ENCODE results near the gene CPD.
A peak's percentile ranks its signal among the peaks of the same experiment; 100 is the strongest.

Gene CPD

DNA sequence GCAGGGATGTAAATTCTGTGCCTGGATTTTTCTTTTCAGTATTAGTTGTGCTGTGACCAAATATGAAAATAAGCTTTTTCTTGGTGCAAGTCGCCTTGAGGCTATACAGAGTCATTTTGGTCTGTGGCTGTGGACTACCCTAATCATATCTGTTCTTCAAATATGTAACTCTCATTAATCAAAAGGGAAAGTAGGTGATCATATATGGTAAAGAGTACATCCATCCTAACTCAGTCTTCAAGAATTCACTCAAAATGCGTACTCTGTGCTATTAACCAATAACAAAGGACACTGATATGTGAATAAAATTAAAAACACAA is 2.6 kb downstream of the CPD start:
- Histone ChIP-seq H3K4me3 (peak overlapping the region; percentile 83), H3K4me1 (peaks cover 40% of the 10 kb centered on the region), H3K27me3 (ENCODE audit: low read depth) (no peaks in the 10 kb centered on the region), H3K9me3 (no peaks in the 10 kb centered on the region), H3K36me3 (replicated peaks) (peaks cover 8% of the 10 kb centered on the region)
- in situ Hi-C loops (cut with MboI; ENCODE audit: low sequenced_read_pairs): no loop called here
- no peak for DNase-seq (ENCODE audit: low spot score in 2 of 2)

DNA sequence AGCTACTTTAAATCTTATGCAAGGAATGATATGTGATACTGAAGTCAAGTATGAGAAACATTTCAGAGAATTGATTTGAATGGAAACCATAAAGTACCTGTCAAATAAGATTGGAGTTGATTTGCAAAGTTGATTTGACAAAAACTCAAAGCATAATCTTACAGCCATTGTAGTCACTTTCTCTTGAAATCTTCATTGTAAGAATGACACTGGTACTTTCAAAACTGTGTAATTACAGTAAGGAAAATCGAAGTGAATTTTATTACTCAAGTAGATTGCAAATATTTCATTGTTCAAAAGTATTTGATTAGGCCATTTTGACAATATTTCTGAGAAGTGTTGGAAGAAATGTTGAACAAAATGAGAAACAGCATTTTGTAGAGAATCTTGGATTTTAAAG is 3.6 kb downstream of the CPD start:
- in situ Hi-C loops (cut with MboI; ENCODE audit: low sequenced_read_pairs): no loop called here
- no peak overlapping the region for H3K4me3 ChIP-seq
- H3K4me1 ChIP-seq: peaks cover 36% of the 10 kb centered on the region
- peaks cover 14% of the 10 kb centered on the region for H3K36me3 ChIP-seq (replicated peaks)
- no peak for DNase-seq (ENCODE audit: low spot score in 2 of 2)
- H3K27me3 ChIP-seq (ENCODE audit: low read depth): no peaks in the 10 kb centered on the region
- no peaks in the 10 kb centered on the region for H3K9me3 ChIP-seq

DNA sequence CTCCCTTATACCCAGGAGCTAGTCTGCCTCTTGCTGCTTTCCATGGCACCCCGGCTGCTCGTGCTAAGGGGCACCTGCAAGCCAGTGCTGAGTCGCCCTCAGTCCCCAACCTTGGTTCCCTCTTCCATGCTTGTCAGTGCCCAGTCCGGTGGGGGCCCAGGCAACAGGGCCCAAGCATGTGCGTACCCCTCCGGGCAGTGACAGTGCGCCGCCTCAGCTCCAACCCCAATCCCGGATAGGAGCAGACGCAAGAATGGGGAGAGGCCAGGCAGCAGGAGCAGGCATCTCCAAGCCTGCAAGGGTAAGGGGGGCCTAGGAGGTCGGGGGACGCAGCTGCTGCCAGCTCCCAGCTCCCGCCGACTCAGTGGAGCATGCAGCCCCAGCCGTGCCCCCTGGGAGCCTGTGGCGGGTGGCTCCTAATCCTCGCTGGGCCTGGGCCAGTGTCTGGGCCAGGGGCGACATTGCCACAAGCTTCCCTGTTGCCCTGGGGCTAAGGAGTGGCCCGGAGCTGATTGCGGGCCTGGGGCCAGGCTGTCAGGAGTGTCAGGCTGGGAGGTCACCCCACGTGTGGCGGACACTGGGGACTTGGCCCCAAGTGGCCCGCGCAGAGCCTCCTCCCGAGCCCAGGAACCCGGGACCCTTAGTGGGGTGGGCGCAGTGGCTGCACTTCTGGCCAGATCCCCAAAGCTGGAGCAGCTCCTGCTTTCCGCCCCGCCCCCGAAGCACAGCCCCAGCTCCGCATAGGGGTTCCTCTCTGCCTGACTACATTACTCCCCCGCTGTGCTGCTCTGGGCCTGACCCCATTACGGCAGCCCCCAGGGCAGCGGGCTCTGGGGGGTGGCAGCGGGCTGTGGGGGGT is 9.8 kb downstream of the CPD start:
- Histone ChIP-seq H3K4me3 (no peak overlapping the region), H3K4me1 (peaks cover 14% of the 10 kb centered on the region), H3K27me3 (ENCODE audit: low read depth) (no peaks in the 10 kb centered on the region), H3K9me3 (no peaks in the 10 kb centered on the region), H3K36me3 (replicated peaks) (peaks cover 14% of the 10 kb centered on the region)
- no peak for DNase-seq (ENCODE audit: low spot score in 2 of 2)
- in situ Hi-C loops (cut with MboI; ENCODE audit: low sequenced_read_pairs): no loop called here

DNA sequence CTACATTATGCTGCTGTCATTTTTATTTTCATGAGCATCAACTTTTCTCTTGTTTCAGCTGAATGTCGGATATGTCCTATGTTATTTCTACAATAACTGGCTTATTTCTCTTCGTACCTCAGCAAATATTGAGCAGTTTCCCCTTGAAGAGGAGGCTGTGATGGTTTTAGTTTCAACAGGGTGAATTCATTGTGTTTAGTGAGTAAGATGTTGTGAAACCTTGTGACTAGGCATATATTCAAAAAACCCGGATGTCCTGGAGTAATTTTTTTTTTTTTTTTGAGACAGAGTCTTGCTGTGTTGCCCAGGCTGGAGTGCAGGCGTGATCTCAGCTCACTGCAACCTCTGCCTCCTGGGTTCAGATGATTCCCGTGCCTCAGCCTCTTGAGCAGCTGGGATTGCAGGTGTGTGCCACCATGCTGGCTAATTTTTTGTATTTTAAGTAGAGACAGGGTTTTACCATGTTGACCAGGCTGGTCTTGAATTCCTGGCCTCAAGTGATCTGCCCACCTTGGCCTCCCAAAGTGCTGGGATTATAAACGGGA is 11.1 kb downstream of the CPD start:
- DNase-seq (ENCODE audit: low spot score in 2 of 2): no peak
- Histone ChIP-seq H3K9me3 (no peaks in the 10 kb centered on the region), H3K4me3 (no peak overlapping the region), H3K36me3 (replicated peaks) (peaks cover 13% of the 10 kb centered on the region), H3K27me3 (ENCODE audit: low read depth) (no peaks in the 10 kb centered on the region), H3K4me1 (peaks cover 11% of the 10 kb centered on the region)
- in situ Hi-C loops (cut with MboI; ENCODE audit: low sequenced_read_pairs): no loop called here

DNA sequence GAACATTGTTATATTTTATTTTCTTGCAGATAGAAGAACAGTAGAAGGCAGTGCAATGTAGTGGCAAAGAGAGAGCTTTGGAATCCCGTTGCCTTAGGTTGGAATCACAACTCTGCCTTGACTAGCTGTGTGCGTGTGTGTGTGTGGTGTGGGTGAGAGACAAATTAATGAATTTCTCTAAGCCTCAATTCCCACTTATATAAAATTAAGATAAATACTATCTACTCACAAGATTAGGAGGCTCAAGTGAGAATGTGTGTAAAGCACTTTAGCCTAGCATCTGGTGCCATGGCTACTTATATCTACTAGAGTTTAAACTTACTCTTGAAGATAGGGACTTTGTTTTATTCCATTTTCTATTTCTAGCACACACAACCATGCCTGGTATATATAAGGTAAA is 12.8 kb downstream of the CPD start:
- no peaks in the 10 kb centered on the region for H3K9me3 ChIP-seq
- in situ Hi-C loops (cut with MboI; ENCODE audit: low sequenced_read_pairs): no loop called here
- H3K36me3 ChIP-seq (replicated peaks): peaks cover 4% of the 10 kb centered on the region
- no peak overlapping the region for H3K4me3 ChIP-seq
- no peaks in the 10 kb centered on the region for H3K27me3 ChIP-seq (ENCODE audit: low read depth)
- no peak for DNase-seq (ENCODE audit: low spot score in 2 of 2)
- H3K4me1 ChIP-seq: peaks cover 11% of the 10 kb centered on the region

DNA sequence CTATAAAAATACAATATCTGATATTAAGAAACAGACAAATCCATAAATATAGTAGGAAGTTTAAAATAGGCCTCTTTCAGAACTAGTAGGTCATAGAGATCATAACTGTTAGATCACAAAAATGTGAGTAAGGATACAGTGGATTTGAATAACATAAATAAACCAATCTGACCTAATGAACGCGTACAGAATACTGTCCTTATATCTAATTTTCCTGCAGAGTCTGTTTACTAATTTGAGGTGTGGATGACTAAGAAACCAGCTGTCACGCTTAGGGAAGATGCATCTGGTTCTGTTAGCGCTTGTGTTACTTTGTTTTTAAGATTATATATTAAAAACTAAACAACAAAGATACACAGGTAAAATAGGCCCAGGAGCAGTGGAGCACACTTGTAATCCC is 14.8 kb downstream of the CPD start:
- Histone ChIP-seq H3K4me1 (peaks cover 11% of the 10 kb centered on the region), H3K36me3 (replicated peaks) (no peaks in the 10 kb centered on the region)
- in situ Hi-C loops (cut with MboI; ENCODE audit: low sequenced_read_pairs): no loop called here

DNA sequence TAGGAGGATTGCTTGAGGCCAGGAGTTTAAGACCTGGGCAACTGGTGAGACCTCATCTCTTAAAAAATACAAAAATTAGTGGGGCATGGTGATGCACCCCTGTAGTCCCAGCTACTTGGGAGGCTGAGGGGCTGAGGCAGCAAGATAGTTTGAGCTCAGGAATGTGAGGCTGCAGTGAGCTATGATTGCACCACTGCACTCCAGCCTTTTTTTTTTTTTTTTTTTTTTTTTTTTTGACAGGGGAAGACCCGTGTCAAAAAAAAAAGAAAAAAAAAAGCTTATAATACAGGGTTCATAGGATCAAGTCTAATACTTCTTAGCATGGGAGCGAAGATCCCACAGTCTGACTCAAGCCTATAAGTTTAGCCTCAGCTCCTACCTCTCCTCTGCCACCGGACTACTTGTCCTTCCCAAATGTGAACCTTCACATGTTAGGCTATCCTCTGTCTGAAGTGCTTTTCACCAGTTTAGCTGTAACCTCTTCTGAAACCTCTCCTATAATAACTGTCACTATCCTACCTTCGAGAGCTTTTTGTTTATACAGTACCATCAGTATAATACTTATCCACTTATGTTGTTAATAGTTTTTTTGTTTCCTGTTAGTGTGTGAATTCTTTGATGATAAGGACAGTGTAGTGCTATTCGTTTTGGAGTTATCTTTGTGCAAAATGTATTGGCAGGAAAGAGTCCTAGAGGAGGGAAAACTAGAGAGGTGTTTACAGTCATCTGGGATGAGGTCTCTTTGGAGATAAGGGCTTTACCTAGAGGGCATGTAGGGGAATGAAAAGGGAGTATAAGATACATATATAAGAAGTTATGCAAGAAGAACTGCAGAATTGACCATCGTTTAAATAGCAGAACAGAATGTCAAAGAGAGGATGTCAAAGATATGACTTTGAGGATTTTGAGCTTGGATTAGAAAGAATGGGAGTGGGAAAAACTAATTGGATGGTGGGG is 15.5 kb downstream of the CPD start:
- H3K27me3 ChIP-seq (ENCODE audit: low read depth): no peaks in the 10 kb centered on the region
- in situ Hi-C loops (cut with MboI; ENCODE audit: low sequenced_read_pairs): no loop called here
- peaks cover 11% of the 10 kb centered on the region for H3K4me1 ChIP-seq
- no peaks in the 10 kb centered on the region for H3K36me3 ChIP-seq (replicated peaks)
- no peaks in the 10 kb centered on the region for H3K9me3 ChIP-seq
- DNase-seq (ENCODE audit: low spot score in 2 of 2): no peak
- no peak overlapping the region for H3K4me3 ChIP-seq

More for the DNA sequence above, 14.8 kb downstream of the CPD start:
- no peak overlapping the region for H3K4me3 ChIP-seq
- no peaks in the 10 kb centered on the region for H3K27me3 ChIP-seq (ENCODE audit: low read depth)
- no peaks in the 10 kb centered on the region for H3K9me3 ChIP-seq
- no peak for DNase-seq (ENCODE audit: low spot score in 2 of 2)

DNA sequence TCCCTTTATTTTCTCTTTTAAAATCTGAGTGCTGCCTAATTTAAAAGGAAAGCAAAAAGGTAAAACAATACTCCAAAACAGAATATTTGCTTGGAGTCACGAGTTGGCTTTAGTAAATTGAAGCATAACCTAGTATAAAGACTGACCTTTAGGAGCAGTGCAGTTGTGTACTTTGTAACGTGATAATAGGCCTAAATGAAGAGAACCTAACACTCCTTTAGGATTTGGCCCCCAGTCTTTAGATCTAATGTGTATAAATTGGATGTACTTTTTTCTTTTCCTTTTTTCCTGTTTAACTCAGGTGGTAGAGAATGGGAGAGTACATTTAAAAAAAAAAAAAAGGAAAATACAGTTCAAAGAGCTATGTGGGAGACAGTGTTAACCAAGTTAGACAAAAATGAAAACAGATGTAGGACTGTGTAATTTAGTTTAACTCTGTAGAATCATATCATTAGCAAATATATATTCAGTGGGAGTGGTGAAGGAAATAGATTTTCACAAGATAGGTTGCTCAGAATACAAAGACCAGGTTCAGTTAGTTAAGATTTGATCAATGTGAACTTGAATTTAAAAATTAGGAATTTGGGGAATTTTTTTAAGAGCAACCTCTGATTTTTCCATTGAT is 16.8 kb downstream of the CPD start:
- H3K4me3 ChIP-seq: no peak overlapping the region
- DNase-seq (ENCODE audit: low spot score in 2 of 2): no peak
- H3K36me3 ChIP-seq (replicated peaks): no peaks in the 10 kb centered on the region
- H3K27me3 ChIP-seq (ENCODE audit: low read depth): no peaks in the 10 kb centered on the region
- in situ Hi-C loops (cut with MboI; ENCODE audit: low sequenced_read_pairs): no loop called here
- H3K9me3 ChIP-seq: no peaks in the 10 kb centered on the region
- H3K4me1 ChIP-seq: peaks cover 11% of the 10 kb centered on the region

DNA sequence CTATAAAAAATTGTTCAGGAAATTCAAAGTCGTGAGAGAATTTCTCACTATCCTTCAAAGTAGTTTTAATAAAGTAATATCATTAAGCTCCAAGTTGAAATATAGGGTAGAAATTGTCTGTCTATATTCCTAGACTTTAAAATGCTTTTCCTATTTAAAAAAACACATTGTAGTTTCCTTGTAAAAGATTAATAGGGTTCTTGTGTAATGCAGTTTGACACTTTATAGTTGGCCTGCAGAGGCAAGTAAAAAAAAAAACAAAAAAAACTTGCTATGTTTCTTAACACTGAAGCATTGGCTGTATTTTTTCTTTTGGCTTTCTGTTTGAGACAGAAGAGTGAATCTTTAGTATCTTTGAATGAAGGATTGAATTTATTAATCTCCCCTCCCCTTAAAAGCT is 17.4 kb downstream of the CPD start:
- peaks cover 11% of the 10 kb centered on the region for H3K4me1 ChIP-seq
- in situ Hi-C loops (cut with MboI; ENCODE audit: low sequenced_read_pairs): no loop called here

DNA sequence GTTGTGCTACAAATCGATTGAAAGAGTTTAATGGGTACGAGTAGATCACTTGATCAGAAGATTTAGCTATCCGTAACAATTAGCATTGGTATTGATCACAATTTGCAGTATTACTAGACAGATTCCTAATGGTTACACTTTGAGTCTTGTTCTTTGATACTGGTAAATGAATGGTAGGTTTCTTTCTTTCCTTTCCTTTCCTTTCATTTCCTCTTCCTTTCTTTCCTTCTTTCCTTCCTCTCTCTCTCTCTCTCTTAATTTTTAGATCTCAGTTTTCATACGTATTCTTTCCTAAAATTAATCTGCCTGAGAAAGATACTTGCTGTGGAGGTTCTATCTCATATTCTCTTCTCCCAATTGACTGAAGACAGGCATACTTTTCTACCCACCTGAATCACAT is 17.9 kb downstream of the CPD start:
- no peak for DNase-seq (ENCODE audit: low spot score in 2 of 2)
- no peaks in the 10 kb centered on the region for H3K9me3 ChIP-seq
- no peak overlapping the region for H3K4me3 ChIP-seq
- H3K4me1 ChIP-seq: peaks cover 11% of the 10 kb centered on the region
- in situ Hi-C loops (cut with MboI; ENCODE audit: low sequenced_read_pairs): no loop called here
- H3K27me3 ChIP-seq (ENCODE audit: low read depth): no peaks in the 10 kb centered on the region
- no peaks in the 10 kb centered on the region for H3K36me3 ChIP-seq (replicated peaks)

More for the DNA sequence above, 17.4 kb downstream of the CPD start:
- no peaks in the 10 kb centered on the region for H3K9me3 ChIP-seq
- H3K4me3 ChIP-seq: no peak overlapping the region
- DNase-seq (ENCODE audit: low spot score in 2 of 2): no peak
- no peaks in the 10 kb centered on the region for H3K27me3 ChIP-seq (ENCODE audit: low read depth)
- H3K36me3 ChIP-seq (replicated peaks): no peaks in the 10 kb centered on the region

DNA sequence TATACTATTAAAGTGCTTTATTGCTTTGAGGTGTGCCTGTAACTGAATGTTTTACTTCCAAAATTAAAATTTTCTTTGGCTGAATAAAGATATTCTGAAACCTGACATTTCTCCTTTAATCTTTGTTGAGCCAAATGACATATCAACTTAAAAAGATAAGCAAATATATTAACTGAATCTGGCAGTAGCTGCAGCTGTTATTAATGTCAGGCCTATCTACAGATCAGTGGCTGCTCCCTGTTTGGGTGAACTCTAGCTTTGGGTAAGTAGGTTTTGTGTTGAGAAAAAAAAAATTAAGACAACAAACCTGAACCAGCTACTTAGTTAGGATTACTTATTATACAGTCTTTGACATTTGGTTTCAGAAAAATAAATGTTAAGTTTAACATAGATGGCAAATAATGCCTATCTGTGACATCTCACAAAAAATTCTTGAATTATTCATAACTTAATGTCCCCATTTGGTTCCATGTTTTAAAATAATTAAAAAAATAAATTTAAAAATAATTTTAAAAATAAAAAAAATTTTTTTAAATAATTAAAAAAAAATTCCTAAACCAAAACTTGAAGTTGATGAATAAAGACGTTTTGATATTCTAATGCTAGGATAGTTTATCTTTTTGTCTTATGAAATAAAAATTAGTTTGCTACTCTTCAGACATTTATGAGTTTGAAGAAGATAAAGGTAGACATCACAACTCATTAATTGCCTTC is 19.8 kb downstream of the CPD start:
- Histone ChIP-seq H3K9me3 (no peaks in the 10 kb centered on the region; the same call in 1 of the 2 replicates), H3K4me3 (no peak overlapping the region), H3K4me1 (no peaks in the 10 kb centered on the region), H3K27me3 (ENCODE audit: low read depth) (no peaks in the 10 kb centered on the region), H3K36me3 (replicated peaks) (no peaks in the 10 kb centered on the region)
- in situ Hi-C loops (cut with MboI; ENCODE audit: low sequenced_read_pairs): no loop called here
- no peak for DNase-seq (ENCODE audit: low spot score in 2 of 2)

DNA sequence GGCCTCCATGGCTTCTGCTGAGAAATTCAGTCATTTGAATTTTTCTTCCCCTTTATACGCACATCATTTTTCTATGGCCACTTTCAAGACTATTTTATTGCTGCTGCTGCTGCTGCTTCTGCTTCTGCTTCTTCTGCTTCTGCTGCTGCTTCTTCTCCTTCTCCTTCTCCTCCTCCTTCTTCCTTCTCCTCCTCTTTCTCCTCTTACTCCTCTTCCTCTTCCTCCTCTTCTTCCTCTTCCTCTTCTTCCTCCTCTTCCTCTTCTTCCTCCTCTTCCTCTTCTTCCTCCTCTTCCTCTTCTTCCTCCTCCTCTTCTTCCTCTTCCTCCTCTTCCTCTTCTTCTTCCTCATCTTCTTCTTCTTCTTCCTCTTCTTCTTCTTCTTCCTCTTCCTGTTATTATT is 22.4 kb downstream of the CPD start:
- Histone ChIP-seq H3K36me3 (replicated peaks) (no peaks in the 10 kb centered on the region), H3K9me3 (no peaks in the 10 kb centered on the region; the same call in 1 of the 2 replicates), H3K4me1 (peaks cover 8% of the 10 kb centered on the region), H3K27me3 (ENCODE audit: low read depth) (no peaks in the 10 kb centered on the region), H3K4me3 (no peak overlapping the region)
- DNase-seq (ENCODE audit: low spot score in 2 of 2): no peak
- in situ Hi-C loops (cut with MboI; ENCODE audit: low sequenced_read_pairs): no loop called here

DNA sequence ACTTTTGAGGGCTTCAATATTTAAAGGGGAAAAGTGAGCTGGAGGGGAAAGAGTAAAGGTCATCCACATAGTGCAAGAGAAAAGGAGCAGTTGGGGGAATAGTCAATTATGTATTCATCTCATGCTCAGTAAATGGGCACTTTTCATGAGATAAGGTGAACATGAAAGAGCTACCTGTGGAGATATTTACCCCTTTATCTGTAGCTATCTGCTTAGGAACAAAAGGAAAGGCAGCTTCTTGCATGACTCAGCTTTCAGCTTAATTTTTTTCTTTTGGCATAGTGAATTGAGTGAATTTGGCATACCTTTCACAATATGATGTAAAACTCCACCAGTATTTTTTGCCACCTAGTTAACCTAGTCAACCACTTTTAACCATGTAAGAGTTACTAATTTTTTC is 26.4 kb downstream of the CPD start:
- no peak for DNase-seq (ENCODE audit: low spot score in 2 of 2)
- H3K27me3 ChIP-seq (ENCODE audit: low read depth): no peaks in the 10 kb centered on the region
- peaks cover 13% of the 10 kb centered on the region for H3K4me1 ChIP-seq
- no peaks in the 10 kb centered on the region; the same call in 1 of the 2 replicates for H3K9me3 ChIP-seq
- H3K4me3 ChIP-seq: no peak overlapping the region
- in situ Hi-C loops (cut with MboI; ENCODE audit: low sequenced_read_pairs): no loop called here
- no peaks in the 10 kb centered on the region for H3K36me3 ChIP-seq (replicated peaks)

Data from HAP-1 (cell line).